Measurements from ENCODE around the gene STAT1.
A peak's percentile ranks its signal among the peaks of the same experiment; 100 is the strongest.

STAT1 gene

GRCh38 chr2:191020221-191020741, 6.3 kb upstream of the STAT1 start (continued):
- TF ChIP-seq PRDM2 (tag by site-specific recombination; IDR thresholded peaks at IDR 0.05; ENCODE audit: borderline replicate concordance) (no peak), ZNF112 (tag by site-specific recombination; IDR thresholded peaks at IDR 0.05) (no peak), ZNF776 (tag by site-specific recombination; IDR thresholded peaks at IDR 0.05; ENCODE audit: borderline replicate concordance) (no peak), ZNF10 (tag by site-specific recombination; IDR thresholded peaks at IDR 0.05) (no peak), ZNF148 (tag by site-specific recombination; IDR thresholded peaks at IDR 0.05; ENCODE audit: borderline replicate concordance) (no peak), ZNF626 (tag by site-specific recombination; IDR thresholded peaks at IDR 0.05) (no peak), ZNF132 (tag by site-specific recombination; IDR thresholded peaks at IDR 0.05; ENCODE audit: borderline replicate concordance) (no peak), SP7 (tag by site-specific recombination; IDR thresholded peaks at IDR 0.05) (peak; percentile 94), ATF2 (tag by site-specific recombination; IDR thresholded peaks at IDR 0.05; ENCODE audit: low read depth) (no peak), REPIN1 (tag by site-specific recombination; IDR thresholded peaks at IDR 0.05; ENCODE audit: low read depth) (0 out of 2 replicates have a peak, but pooled peaks have one; percentile 42), ZSCAN4 (tag by site-specific recombination; IDR thresholded peaks at IDR 0.05) (0 out of 2 replicates have a peak, but pooled peaks have one; percentile 8), ZNF19 (tag by site-specific recombination; IDR thresholded peaks at IDR 0.05; ENCODE audit: low read depth) (no peak), ZNF596 (tag by site-specific recombination; IDR thresholded peaks at IDR 0.05) (peak; percentile 42; the same call in 1 of the 2 replicates), ZNF48 (tag by site-specific recombination; IDR thresholded peaks at IDR 0.05) (no peak), ZNF394 (tag by site-specific recombination; IDR thresholded peaks at IDR 0.05; ENCODE audit: borderline replicate concordance) (peak; percentile 87; the same call in 1 of the 2 replicates), ZNF280C (tag by site-specific recombination; IDR thresholded peaks at IDR 0.05) (no peak), ZNF529 (tag by site-specific recombination; IDR thresholded peaks at IDR 0.05; ENCODE audit: insufficient replicate concordance) (no peak), KLF9 (tag by site-specific recombination; IDR thresholded peaks at IDR 0.05; ENCODE audit: low read depth) (peak; percentile 97), ZNF362 (tag by site-specific recombination; IDR thresholded peaks at IDR 0.05) (0 out of 2 replicates have a peak, but pooled peaks have one; percentile 42), ZNF292 (tag by site-specific recombination; IDR thresholded peaks at IDR 0.05; ENCODE audit: borderline replicate concordance, low read depth) (no peak), ZNF677 (tag by site-specific recombination; IDR thresholded peaks at IDR 0.05) (no peak), ZNF274 (IDR thresholded peaks at IDR 0.05; ENCODE audit: low read length) (no peak), ZNF274 (tag by site-specific recombination; IDR thresholded peaks at IDR 0.05; ENCODE audit: borderline replicate concordance) (no peak), ZSCAN30 (tag by site-specific recombination; IDR thresholded peaks at IDR 0.05) (peak; percentile 95)

All from HEK293 (cell line).